GM12864 (cell line): ENCODE data around the gene TMEM184A.

Experiments
- DNase-seq: peaks from one replicate; pipeline ENCODE4 v3.0.0-alpha.2; 2011; ENCODE audit warnings: low read depth
- H3K4me3 ChIP-seq: 2 replicates; pipeline ENCODE4 v1.5.1; 2011; ENCODE audit warnings: mild to moderate bottlenecking, low read depth, low read length, control low read depth
- CTCF ChIP-seq: IDR thresholded peaks from 2 replicates; pipeline ENCODE4 v1.5.1; 2011; ENCODE audit warnings: low read depth, mild to moderate bottlenecking, moderate library complexity, low read length, control low read depth, inconsistent platforms; ENCODE audit errors: missing control alignments

TMEM184A gene

GRCh38 chr7:1529383-1530116 lies 26.5 kb downstream of the TMEM184A start:
- no peak for DNase-seq
- TF ChIP-seq CTCF = no peak
- H3K4me3 ChIP-seq = 0 out of 2 replicates have a peak overlapping the region, but pooled peaks have one; percentile 29

GRCh38 chr7:1526271-1526754 lies 29.7 kb downstream of the TMEM184A start:
- no peak for DNase-seq
- H3K4me3 ChIP-seq = no peak overlapping the region
- no peak for TF ChIP-seq CTCF

GRCh38 chr7:1525409-1525808 lies 30.6 kb downstream of the TMEM184A start:
- TF ChIP-seq CTCF = no peak
- no peak overlapping the region for H3K4me3 ChIP-seq
- no peak for DNase-seq

DNA sequence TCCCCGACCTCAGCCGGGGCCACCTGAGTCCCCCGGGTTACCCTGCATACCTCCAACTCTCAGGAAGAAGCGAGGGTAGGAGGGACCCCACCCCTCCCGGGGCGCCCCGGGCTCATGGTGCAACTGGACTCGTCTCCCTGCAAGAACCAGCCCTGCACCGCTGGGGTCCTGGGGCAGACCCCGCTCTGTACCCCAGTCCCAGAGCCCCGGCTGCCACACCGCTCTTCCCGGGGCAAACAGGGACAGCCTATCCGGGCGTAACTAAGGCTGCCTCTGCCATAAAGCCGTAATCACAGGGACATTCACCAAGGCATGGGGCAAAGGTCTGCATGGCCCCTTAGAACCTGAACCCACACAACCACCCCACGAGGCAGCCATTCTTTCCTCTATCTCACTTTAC lies 32.2 kb downstream of the TMEM184A start:
- no peak for TF ChIP-seq CTCF
- no peak overlapping the region for H3K4me3 ChIP-seq
- no peak for DNase-seq

DNA sequence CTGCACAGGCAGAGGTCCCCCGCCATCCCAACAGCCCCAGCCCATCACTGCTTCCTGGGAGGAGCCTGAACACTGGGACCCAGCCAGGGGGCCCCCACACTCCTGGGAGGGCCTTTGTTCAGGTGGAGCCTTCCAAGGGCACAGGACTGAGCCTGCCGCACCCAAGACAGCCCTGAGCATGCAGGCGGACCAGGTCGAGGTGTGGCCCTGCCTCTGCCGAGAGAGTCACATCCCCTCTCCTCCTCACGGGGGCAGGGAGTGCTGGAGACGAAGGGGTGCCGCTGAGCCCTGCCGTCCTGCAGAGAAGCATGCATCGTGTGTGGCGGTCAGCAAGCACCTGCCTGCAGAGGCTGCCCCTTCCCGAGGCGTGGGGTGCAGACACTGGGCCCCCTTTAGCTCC lies 32.8 kb downstream of the TMEM184A start:
- H3K4me3 ChIP-seq = no peak overlapping the region
- no peak for DNase-seq
- TF ChIP-seq CTCF = no peak

- no peak for DNase-seq
- no peak for TF ChIP-seq CTCF
- H3K4me3 ChIP-seq = no peak overlapping the region
Measured at GRCh38 chr7:1521456-1521855, 34.5 kb downstream of the TMEM184A start.
